C4-2B (cell line): ENCODE results near the gene NPLOC4.

ENCODE experiments used
- ZFX ChIP-seq: fragments of 450-650 bp; IDR thresholded peaks from 2 replicates; pipeline ENCODE4 v1.6.1; 2017
- TF ChIP-seq, protein P1 (sequence below): fragments of 450-650 bp; conservative IDR thresholded peaks from 2 replicates; pipeline ENCODE4 v1.5.1; 2017; ENCODE audit warnings: mild to moderate bottlenecking

GRCh38 chr17:81655378-81656117 is 18.6 kb upstream of the NPLOC4 start:
- TF ChIP-seq, protein P1, sequence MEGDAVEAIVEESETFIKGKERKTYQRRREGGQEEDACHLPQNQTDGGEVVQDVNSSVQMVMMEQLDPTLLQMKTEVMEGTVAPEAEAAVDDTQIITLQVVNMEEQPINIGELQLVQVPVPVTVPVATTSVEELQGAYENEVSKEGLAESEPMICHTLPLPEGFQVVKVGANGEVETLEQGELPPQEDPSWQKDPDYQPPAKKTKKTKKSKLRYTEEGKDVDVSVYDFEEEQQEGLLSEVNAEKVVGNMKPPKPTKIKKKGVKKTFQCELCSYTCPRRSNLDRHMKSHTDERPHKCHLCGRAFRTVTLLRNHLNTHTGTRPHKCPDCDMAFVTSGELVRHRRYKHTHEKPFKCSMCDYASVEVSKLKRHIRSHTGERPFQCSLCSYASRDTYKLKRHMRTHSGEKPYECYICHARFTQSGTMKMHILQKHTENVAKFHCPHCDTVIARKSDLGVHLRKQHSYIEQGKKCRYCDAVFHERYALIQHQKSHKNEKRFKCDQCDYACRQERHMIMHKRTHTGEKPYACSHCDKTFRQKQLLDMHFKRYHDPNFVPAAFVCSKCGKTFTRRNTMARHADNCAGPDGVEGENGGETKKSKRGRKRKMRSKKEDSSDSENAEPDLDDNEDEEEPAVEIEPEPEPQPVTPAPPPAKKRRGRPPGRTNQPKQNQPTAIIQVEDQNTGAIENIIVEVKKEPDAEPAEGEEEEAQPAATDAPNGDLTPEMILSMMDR: no peak
- no peak for TF ChIP-seq ZFX
